HepG2 (cell line): ENCODE measurements around the gene TM9SF4. TPM values are rescaled to one million over a fixed set of nuclear protein-coding genes. Genes with fewer than 3 reads are reported as not detected.

Experiments used
- BATF2 ChIP-seq: sonication (generic); formaldehyde crosslinking; IDR thresholded peaks from 2 replicates; pipeline ENCODE4 v1.8.0; 2022; ENCODE audit warnings: mild to moderate bottlenecking, missing genetic modification reagents, moderate library complexity
- CREM ChIP-seq, 2 experiments: sonication (generic) in 1 of 2; formaldehyde crosslinking in 1 of 2; IDR thresholded peaks; 2 replicates each; pipeline versions ENCODE4 v1.4.0 to v1.6.1; 2016 to 2020; ENCODE audit warnings: antibody characterized with exemption in 1 of 2, mild to moderate bottlenecking in 1 of 2, missing genetic modification reagents in 1 of 2
- GPN1 ChIP-seq: sonication (generic); formaldehyde crosslinking; IDR thresholded peaks from 2 replicates; pipeline ENCODE4 v1.5.1; 2020; ENCODE audit warnings: missing genetic modification reagents, borderline replicate concordance
- JUNB ChIP-seq: sonication (generic); formaldehyde crosslinking; IDR thresholded peaks from 2 replicates; pipeline ENCODE4 v1.8.0; 2022; ENCODE audit warnings: missing genetic modification reagents, mild to moderate bottlenecking, borderline replicate concordance
- MATR3 ChIP-seq: sonication (generic); formaldehyde crosslinking; IDR thresholded peaks from 2 replicates; pipeline ENCODE4 v1.4.0; 2020; ENCODE audit warnings: missing genetic modification reagents
- NFAT5 ChIP-seq: sonication (generic); formaldehyde crosslinking; IDR thresholded peaks from 2 replicates; pipeline ENCODE4 v1.4.0; 2020; ENCODE audit warnings: missing genetic modification reagents
- NONO ChIP-seq, 2 experiments: fragments of 450-650 bp in 1 of 2; sonication (generic) in 1 of 2; formaldehyde crosslinking in 1 of 2; IDR thresholded peaks in 1 of 2; conservative IDR thresholded peaks in 1 of 2; 2 replicates each; pipeline versions ENCODE4 v1.6.1 to v1.8.0; 2017 to 2022; ENCODE audit warnings: mild to moderate bottlenecking in 1 of 2, missing genetic modification reagents in 1 of 2, moderate library complexity in 1 of 2
- REPIN1 ChIP-seq: sonication (generic); formaldehyde crosslinking; IDR thresholded peaks from 2 replicates; pipeline ENCODE4 v1.8.0; 2022; ENCODE audit warnings: missing genetic modification reagents, low read depth, mild to moderate bottlenecking, borderline replicate concordance
- RFX1 ChIP-seq: fragments of 450-650 bp; IDR thresholded peaks from 2 replicates; pipeline ENCODE4 v1.6.1; 2017
- SCMH1 ChIP-seq: sonication (generic); formaldehyde crosslinking; IDR thresholded peaks from 2 replicates; pipeline ENCODE4 v1.9.0; 2021; ENCODE audit warnings: missing genetic modification reagents, mild to moderate bottlenecking, borderline replicate concordance
- TBL1XR1 ChIP-seq: fragments of 150-350 bp; IDR thresholded peaks from 2 replicates; pipeline ENCODE4 v1.6.1; 2014; ENCODE audit warnings: borderline replicate concordance, low read length; ENCODE audit not compliant: partially characterized antibody
- ZFP82 ChIP-seq: sonication (generic); formaldehyde crosslinking; IDR thresholded peaks from 2 replicates; pipeline ENCODE4 v1.5.1; 2020; ENCODE audit warnings: mild to moderate bottlenecking, missing genetic modification reagents, borderline replicate concordance
- ZNF225 ChIP-seq: sonication (generic); formaldehyde crosslinking; IDR thresholded peaks from 2 replicates; pipeline ENCODE4 v1.4.0; 2020; ENCODE audit warnings: mild to moderate bottlenecking, missing genetic modification reagents
- ZNF484 ChIP-seq: sonication (generic); formaldehyde crosslinking; IDR thresholded peaks from 2 replicates; pipeline ENCODE4 v1.5.1; 2020; ENCODE audit warnings: mild to moderate bottlenecking, low read depth, missing genetic modification reagents, borderline replicate concordance
- ZNF850 ChIP-seq: sonication (generic); formaldehyde crosslinking; conservative IDR thresholded peaks from 2 replicates; pipeline ENCODE4 v1.9.0; 2021; ENCODE audit warnings: mild to moderate bottlenecking, missing genetic modification reagents
- polyA plus RNA-seq, 8 experiments: library from polyadenylated mRNA; depleted of rRNA in 3 of 8; stranded (reverse) in 7 of 8; unstranded in 1 of 8; fragments of >200 nt; fragmentation: Illumina TruSeq in 4 of 8; extraction: Trizol in 4 of 8; gene quantifications; 2 replicates each; pipeline versions ENCODE4 v1.2.1 to v1.2.3, GENCODE V29; 2011 to 2016; ENCODE audit warnings: low read depth in 4 of 8, missing spikeins in 1 of 8, mixed read lengths in 1 of 8; ENCODE audit not compliant: insufficient read depth in 1 of 8
- total RNA-seq, 5 experiments: library from RNA; depleted of rRNA; stranded (reverse); fragments of >200 nt; fragmentation: Illumina TruSeq; extraction: Trizol; gene quantifications; 2 replicates each; pipeline ENCODE4 v1.2.3, GENCODE V29; 2016; ENCODE audit warnings: low read depth in 1 of 5
- TF ChIP-seq, protein P1 (sequence below): sonication (generic); formaldehyde crosslinking; IDR thresholded peaks from 2 replicates; pipeline ENCODE4 v1.8.1; 2023; ENCODE audit warnings: mild to moderate bottlenecking, moderate library complexity, missing genetic modification reagents
- TF ChIP-seq, protein P2 (sequence below): sonication (generic); formaldehyde crosslinking; IDR thresholded peaks from 2 replicates; pipeline ENCODE4 v1.4.0; 2020; ENCODE audit warnings: missing genetic modification reagents, borderline replicate concordance
- TF ChIP-seq, protein P3 (sequence below): IDR thresholded peaks from 2 replicates; pipeline ENCODE4 v1.6.1; 2012; ENCODE audit warnings: inconsistent platforms

The TM9SF4 gene
- total and polyA plus RNA-seq, 2 of the 13 experiments (the other 11 are each of a cell fraction or from before 2014, with no cell fraction given), result 53.5 to 171 TPM

GRCh38 chr20:32109392-32110172, at the start of gene TM9SF4 (continued):
- peak; percentile 98 for TF ChIP-seq ZFP82
- peak; percentile 95 for TF ChIP-seq TBL1XR1
- peak; percentile 93 for TF ChIP-seq NFAT5
- no peak for TF ChIP-seq ZNF484 (CRISPR knock-in tag)
- TF ChIP-seq CREM (IDR thresholded peaks at IDR 0.05), result peak; percentile 100
- peak; percentile 81 for TF ChIP-seq CREM (CRISPR knock-in tag; IDR thresholded peaks at IDR 0.05)
- TF ChIP-seq MATR3 (CRISPR knock-in tag), result no peak
- no peak for TF ChIP-seq SCMH1
- no peak for TF ChIP-seq NONO (IDR thresholded peaks at IDR 0.05)
- TF ChIP-seq NONO (CRISPR knock-in tag; conservative IDR thresholded peaks at IDR 0.05), result peak; percentile 97
- TF ChIP-seq JUNB (CRISPR knock-in tag), result no peak
- TF ChIP-seq ZNF225 (CRISPR knock-in tag), result peak; percentile 98; the same call in 1 of the 2 replicates
- TF ChIP-seq, protein P1, sequence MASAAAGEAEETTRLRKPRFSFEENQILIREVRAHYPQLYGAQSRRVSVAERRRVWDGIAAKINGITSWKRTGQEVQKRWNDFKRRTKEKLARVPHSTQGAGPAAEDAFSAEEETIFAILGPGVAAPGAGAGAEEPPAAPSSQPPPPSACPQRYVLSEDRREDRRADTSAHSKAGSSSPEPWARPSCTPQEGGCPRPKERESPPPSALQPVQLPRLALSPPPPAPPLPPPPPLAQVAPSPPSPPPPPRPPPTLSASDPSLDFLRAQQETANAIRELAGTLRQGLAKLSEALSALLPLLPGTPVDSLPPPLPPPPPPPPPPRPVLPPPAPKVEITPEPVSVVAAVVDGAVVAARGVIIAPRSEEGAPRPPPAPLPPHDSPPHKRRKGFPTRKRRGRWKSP, result no peak; the same call in 1 of the 2 replicates
- TF ChIP-seq, protein P2, sequence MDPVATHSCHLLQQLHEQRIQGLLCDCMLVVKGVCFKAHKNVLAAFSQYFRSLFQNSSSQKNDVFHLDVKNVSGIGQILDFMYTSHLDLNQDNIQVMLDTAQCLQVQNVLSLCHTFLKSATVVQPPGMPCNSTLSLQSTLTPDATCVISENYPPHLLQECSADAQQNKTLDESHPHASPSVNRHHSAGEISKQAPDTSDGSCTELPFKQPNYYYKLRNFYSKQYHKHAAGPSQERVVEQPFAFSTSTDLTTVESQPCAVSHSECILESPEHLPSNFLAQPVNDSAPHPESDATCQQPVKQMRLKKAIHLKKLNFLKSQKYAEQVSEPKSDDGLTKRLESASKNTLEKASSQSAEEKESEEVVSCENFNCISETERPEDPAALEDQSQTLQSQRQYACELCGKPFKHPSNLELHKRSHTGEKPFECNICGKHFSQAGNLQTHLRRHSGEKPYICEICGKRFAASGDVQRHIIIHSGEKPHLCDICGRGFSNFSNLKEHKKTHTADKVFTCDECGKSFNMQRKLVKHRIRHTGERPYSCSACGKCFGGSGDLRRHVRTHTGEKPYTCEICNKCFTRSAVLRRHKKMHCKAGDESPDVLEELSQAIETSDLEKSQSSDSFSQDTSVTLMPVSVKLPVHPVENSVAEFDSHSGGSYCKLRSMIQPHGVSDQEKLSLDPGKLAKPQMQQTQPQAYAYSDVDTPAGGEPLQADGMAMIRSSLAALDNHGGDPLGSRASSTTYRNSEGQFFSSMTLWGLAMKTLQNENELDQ (CRISPR knock-in tag), result no peak
- peak; percentile 90 for TF ChIP-seq BATF2 (CRISPR knock-in tag)
- TF ChIP-seq, protein P3, sequence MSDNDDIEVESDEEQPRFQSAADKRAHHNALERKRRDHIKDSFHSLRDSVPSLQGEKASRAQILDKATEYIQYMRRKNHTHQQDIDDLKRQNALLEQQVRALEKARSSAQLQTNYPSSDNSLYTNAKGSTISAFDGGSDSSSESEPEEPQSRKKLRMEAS, result peak; percentile 93
- TF ChIP-seq REPIN1, result peak; percentile 57; the same call in 1 of the 2 replicates
- TF ChIP-seq ZNF850 (CRISPR knock-in tag), result no peak
- TF ChIP-seq GPN1 (CRISPR knock-in tag), result no peak
- peak; percentile 77; the same call in 1 of the 2 replicates for TF ChIP-seq RFX1
